KMS-11 (cell line): ENCODE measurements around the gene E2F4.

Experiments
- H2AFZ ChIP-seq: fragments of 200-600 bp; sonication (generic); 2 replicates; pipeline ENCODE4 v1.6.1; 2016; ENCODE audit warnings: antibody characterized with exemption, mixed run types, low read depth
- H3K27ac ChIP-seq: fragments of 200-600 bp; sonication (generic); 2 replicates; pipeline ENCODE4 v1.6.1; 2016; ENCODE audit warnings: mild to moderate bottlenecking, mixed run types
- H3K27me3 ChIP-seq: fragments of 200-600 bp; sonication (generic); 2 replicates; pipeline ENCODE4 v1.6.1; 2017; ENCODE audit warnings: mild to moderate bottlenecking, low read depth, mixed run types, moderate library complexity; ENCODE audit not compliant: insufficient read depth
- H3K36me3 ChIP-seq: fragments of 200-600 bp; sonication (generic); 2 replicates; pipeline ENCODE4 v1.6.1; 2017; ENCODE audit warnings: mild to moderate bottlenecking, mixed run types; ENCODE audit not compliant: insufficient read depth
- H3K4me1 ChIP-seq: fragments of 200-600 bp; sonication (generic); 2 replicates; pipeline ENCODE4 v1.6.1; 2016; ENCODE audit warnings: mild to moderate bottlenecking, low read depth, mixed run types; ENCODE audit not compliant: poor library complexity, severe bottlenecking
- H3K4me2 ChIP-seq: fragments of 200-600 bp; sonication (generic); 2 replicates; pipeline ENCODE4 v1.7.0; 2016; ENCODE audit warnings: mild to moderate bottlenecking, mixed run types
- H3K4me3 ChIP-seq: fragments of 200-600 bp; sonication (generic); IDR thresholded peaks from 2 replicates; pipeline ENCODE4 v1.6.1; 2017; ENCODE audit warnings: low read depth, low read length, mixed read lengths; ENCODE audit not compliant: insufficient read depth
- H3K79me2 ChIP-seq: fragments of 200-600 bp; sonication (generic); 2 replicates; pipeline ENCODE4 v1.6.1; 2016; ENCODE audit warnings: low read depth, mixed run types; ENCODE audit not compliant: insufficient read depth
- H3K9ac ChIP-seq: fragments of 200-600 bp; sonication (generic); 2 replicates; pipeline ENCODE4 v1.6.1; 2016; ENCODE audit warnings: mild to moderate bottlenecking, mixed run types
- H4K20me1 ChIP-seq: fragments of 200-600 bp; sonication (generic); 2 replicates; pipeline ENCODE4 v1.6.1; 2016; ENCODE audit warnings: mild to moderate bottlenecking, mixed run types; ENCODE audit not compliant: insufficient read depth
- TF ChIP-seq, protein P1 (sequence below): fragments of 200-600 bp; sonication (generic); conservative IDR thresholded peaks from 2 replicates; pipeline ENCODE4 v1.6.1; 2017; ENCODE audit warnings: low read depth, mild to moderate bottlenecking, antibody characterized with exemption, low read length, moderate library complexity, mixed read lengths

E2F4 gene

DNA sequence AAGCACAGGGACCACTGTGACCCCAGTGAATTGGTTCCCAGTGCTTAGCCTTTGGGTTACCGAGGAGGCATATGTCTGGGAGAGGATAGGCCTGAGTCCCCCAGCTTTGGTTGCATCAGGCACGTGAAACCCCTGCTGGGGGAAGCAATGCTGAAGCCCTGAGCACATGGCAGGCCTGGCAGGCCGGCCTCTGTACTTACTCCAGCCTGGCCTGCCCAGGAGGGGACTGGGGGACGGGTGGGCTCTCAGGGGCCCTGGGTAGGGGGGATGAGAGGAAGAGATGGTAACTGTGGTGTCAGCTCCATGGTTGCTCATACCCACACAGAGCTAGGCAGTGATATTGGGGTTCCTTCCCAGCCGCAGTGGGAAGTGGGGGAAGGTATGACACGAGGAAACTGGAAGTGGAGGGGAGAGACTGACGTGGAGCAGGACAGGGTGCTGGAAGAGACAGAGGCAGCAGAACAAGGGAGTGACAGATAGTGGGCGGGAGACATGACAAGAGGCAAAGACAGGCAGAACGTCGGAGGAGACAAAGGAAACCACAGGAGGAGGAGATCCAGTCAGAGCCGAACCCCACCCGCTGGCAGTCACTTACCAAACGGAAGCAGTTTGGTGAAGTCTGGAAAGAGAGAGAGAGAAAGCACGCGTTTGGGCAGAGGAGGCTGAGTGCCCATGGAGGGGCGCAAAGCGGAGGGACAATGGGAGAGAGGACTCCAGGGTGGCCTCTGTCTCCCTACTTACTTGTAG lies 44.0 kb downstream of the E2F4 start:
- Histone ChIP-seq H3K27me3 (no peaks in the 10 kb centered on the region), H3K36me3 (no peaks in the 10 kb centered on the region), H3K27ac (peak overlapping the region; percentile 83), H3K4me3 (no peak overlapping the region), H3K4me2 (peak overlapping the region; percentile 88), H4K20me1 (no peaks in the 10 kb centered on the region), H3K4me1 (peaks cover 7% of the 10 kb centered on the region), H3K9ac (peak overlapping the region; percentile 77), H3K79me2 (peaks cover 5% of the 10 kb centered on the region; the same call in 1 of the 2 replicates), H2AFZ (peak overlapping the region; percentile 23; the same call in 1 of the 2 replicates)
- TF ChIP-seq, protein P1, sequence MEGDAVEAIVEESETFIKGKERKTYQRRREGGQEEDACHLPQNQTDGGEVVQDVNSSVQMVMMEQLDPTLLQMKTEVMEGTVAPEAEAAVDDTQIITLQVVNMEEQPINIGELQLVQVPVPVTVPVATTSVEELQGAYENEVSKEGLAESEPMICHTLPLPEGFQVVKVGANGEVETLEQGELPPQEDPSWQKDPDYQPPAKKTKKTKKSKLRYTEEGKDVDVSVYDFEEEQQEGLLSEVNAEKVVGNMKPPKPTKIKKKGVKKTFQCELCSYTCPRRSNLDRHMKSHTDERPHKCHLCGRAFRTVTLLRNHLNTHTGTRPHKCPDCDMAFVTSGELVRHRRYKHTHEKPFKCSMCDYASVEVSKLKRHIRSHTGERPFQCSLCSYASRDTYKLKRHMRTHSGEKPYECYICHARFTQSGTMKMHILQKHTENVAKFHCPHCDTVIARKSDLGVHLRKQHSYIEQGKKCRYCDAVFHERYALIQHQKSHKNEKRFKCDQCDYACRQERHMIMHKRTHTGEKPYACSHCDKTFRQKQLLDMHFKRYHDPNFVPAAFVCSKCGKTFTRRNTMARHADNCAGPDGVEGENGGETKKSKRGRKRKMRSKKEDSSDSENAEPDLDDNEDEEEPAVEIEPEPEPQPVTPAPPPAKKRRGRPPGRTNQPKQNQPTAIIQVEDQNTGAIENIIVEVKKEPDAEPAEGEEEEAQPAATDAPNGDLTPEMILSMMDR: no peak

GRCh38 chr16:67236563-67237395 lies 44.8 kb downstream of the E2F4 start:
- no peaks in the 10 kb centered on the region for H3K36me3 ChIP-seq
- peaks cover 5% of the 10 kb centered on the region; the same call in 1 of the 2 replicates for H3K79me2 ChIP-seq
- no peaks in the 10 kb centered on the region for H3K27me3 ChIP-seq
- H3K4me1 ChIP-seq: peaks cover 15% of the 10 kb centered on the region
- peak overlapping the region; percentile 77 for H3K9ac ChIP-seq
- peak overlapping the region; percentile 23; the same call in 1 of the 2 replicates for H2AFZ ChIP-seq
- peak overlapping the region; percentile 83 for H3K27ac ChIP-seq
- peak overlapping the region; percentile 88; the same call in 1 of the 2 replicates for H3K4me2 ChIP-seq
- no peaks in the 10 kb centered on the region for H4K20me1 ChIP-seq
- no peak overlapping the region for H3K4me3 ChIP-seq
- TF ChIP-seq, protein P1: no peak

DNA sequence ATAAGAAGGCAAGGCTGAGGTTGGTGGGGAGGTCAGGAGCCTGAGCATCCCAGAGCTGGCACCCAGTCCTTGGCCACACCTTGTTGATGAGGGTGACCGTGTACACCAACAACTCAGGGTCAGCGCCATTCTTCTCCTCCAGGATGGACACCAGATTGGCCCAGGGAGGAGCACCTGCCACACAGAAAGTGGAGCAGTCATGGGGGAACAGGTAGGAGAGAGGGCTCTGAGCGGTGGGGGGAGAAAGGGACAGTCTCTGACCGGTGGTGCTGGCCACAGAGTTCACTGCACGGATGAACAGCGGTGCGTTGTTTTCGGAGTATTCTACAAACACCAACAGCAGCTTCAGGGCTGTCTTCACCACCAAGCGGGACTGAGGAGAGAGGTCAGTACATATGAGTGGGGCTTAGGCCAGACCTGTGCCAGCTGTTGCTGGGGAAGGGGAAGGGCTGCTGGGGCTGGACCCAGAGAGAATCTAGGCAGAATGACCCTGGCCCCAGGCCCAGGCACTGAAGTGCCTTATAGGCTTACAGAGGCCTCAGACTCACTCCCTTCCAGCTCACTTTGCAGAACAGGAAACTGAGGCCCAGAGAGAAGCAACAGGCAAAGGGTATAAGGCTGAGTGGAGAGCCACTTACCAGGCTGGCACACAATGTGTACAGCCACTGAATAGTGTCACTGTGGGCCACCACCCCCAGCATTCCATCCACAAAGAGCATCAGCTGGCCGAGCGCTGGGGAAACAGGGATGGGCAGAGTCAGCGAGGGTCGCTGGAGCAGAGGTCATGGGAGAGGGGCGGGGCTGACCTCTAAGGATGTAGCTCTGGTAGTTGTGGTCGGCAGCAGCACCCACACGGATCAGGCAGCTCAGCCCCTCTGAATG lies 45.7 kb downstream of the E2F4 start:
- H3K27me3 ChIP-seq: no peaks in the 10 kb centered on the region
- H3K79me2 ChIP-seq: peaks cover 5% of the 10 kb centered on the region; the same call in 1 of the 2 replicates
- peaks cover 18% of the 10 kb centered on the region for H3K4me1 ChIP-seq
- no peak overlapping the region for H2AFZ ChIP-seq
- no peak overlapping the region for H3K4me3 ChIP-seq
- H3K27ac ChIP-seq: no peak overlapping the region
- H4K20me1 ChIP-seq: no peaks in the 10 kb centered on the region
- no peak overlapping the region for H3K9ac ChIP-seq
- TF ChIP-seq, protein P1: no peak
- H3K36me3 ChIP-seq: no peaks in the 10 kb centered on the region
- no peak overlapping the region for H3K4me2 ChIP-seq

DNA sequence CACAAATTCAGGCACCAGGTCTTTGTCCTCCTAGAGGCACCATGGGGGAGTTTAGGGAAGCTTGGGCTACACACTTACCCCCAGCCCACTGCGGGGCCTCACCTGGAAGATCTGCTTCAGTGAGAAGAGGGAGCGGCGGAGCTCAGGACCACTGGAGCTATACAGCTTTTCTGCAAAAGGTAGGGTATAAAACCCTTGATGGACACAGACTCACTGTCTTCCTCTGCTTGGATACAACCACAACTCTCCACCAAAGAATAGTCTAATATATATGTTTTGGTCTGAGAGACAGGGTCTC lies 46.3 kb downstream of the E2F4 start:
- H3K27me3 ChIP-seq: no peaks in the 10 kb centered on the region
- no peak overlapping the region for H2AFZ ChIP-seq
- no peak overlapping the region for H3K4me3 ChIP-seq
- TF ChIP-seq, protein P1: no peak
- no peaks in the 10 kb centered on the region for H3K36me3 ChIP-seq
- no peaks in the 10 kb centered on the region for H4K20me1 ChIP-seq
- no peak overlapping the region for H3K27ac ChIP-seq
- peaks cover 18% of the 10 kb centered on the region for H3K4me1 ChIP-seq
- no peak overlapping the region for H3K4me2 ChIP-seq
- H3K79me2 ChIP-seq: peaks cover 5% of the 10 kb centered on the region; the same call in 1 of the 2 replicates
- no peak overlapping the region for H3K9ac ChIP-seq
